ENCODE data around the gene SIPA1L3. TPM values are rescaled to one million over a fixed set of nuclear protein-coding genes. Genes with fewer than 3 reads are reported as not detected.
A peak's percentile ranks its signal among the peaks of the same experiment; 100 is the strongest.

Gene SIPA1L3
- total and polyA plus RNA-seq, 2 of the 13 experiments (the other 11 are each of a cell fraction or from before 2014, with no cell fraction given) = 5.5 to 7.7 TPM

GRCh38 chr19:38107129-38107528 lies 200.1 kb downstream of the SIPA1L3 start:
- H3K9me3 ChIP-seq (ENCODE audit: low read length) = no peaks in the 10 kb centered on the region
- DNase-seq (ENCODE audit: low spot score) (no peak), FAIRE-seq (no peak), ATAC-seq (no peak)
- no peak overlapping the region for H3K9ac ChIP-seq (ENCODE audit: insufficient read depth, low read depth, low read length)
- H3K4me2 ChIP-seq (ENCODE audit: low read depth, low read length) = no peak overlapping the region
- intact Hi-C loops (cut with micrococcal nuclease; ENCODE audit: unreplicated experiment) = no loop called here
- no peaks in the 10 kb centered on the region for H3K27me3 ChIP-seq (ENCODE audit: control insufficient read depth in 1 of 2, insufficient read depth in 2 of 2, low read length in 2 of 2)
- H3K4me3 ChIP-seq (replicated peaks in 1 of 3; ENCODE audit: insufficient read depth in 1 of 3, low read depth in 2 of 3, low read length in 3 of 3) = no peak overlapping the region
- no peak overlapping the region for H2AFZ ChIP-seq (ENCODE audit: low read length)
- ChIA-PET CTCF (ENCODE audit: low intra/inter-chr PET ratio, low total read pairs) (no interaction called here), POLR2A (no interaction called here)
- peaks cover 13 to 50% of the 10 kb centered on the region in 2 experiments for H3K36me3 ChIP-seq (replicated peaks in 1 of 2; ENCODE audit: control insufficient read depth in 1 of 2, insufficient read depth in 2 of 2, low read length in 2 of 2)
- no TSS peak for BruUV-seq (replicated peaks)
- no peaks in the 10 kb centered on the region for H3K4me1 ChIP-seq (ENCODE audit: insufficient read depth, low read length)
- no peak overlapping the region for H3K27ac ChIP-seq (ENCODE audit: extremely low read length, insufficient read depth, low read length)
- WGBS (ENCODE audit: low lambda C conversion rate) = no CpG with 5 or more reads among the region's 4 CpGs
- no peaks in the 10 kb centered on the region for H3K79me2 ChIP-seq (ENCODE audit: insufficient read depth, low read length)
- in situ Hi-C loops (cut with HindIII; ENCODE audit: extremely low pct_ligation_motif_present, low pct_unique_long_range_greater_than_20kb) = no loop called here
- TF ChIP-seq ATF1 (CRISPR knock-in tag; IDR thresholded peaks at IDR 0.05) (no peak), NCOA2 (CRISPR knock-in tag; IDR thresholded peaks at IDR 0.05) (no peak), ZNF180 (CRISPR knock-in tag; IDR thresholded peaks at IDR 0.05; ENCODE audit: borderline replicate concordance, low read depth) (no peak), RAD21 (CRISPR knock-in tag; IDR thresholded peaks at IDR 0.05) (no peak), TBX2 (CRISPR knock-in tag; IDR thresholded peaks at IDR 0.05; ENCODE audit: borderline replicate concordance) (no peak)
- H4K20me1 ChIP-seq (ENCODE audit: insufficient read depth, low read length) = no peaks in the 10 kb centered on the region

- Histone ChIP-seq H3K4me2 (ENCODE audit: low read depth, low read length) (no peak overlapping the region), H3K4me1 (ENCODE audit: insufficient read depth, low read length) (no peaks in the 10 kb centered on the region), H3K9ac (ENCODE audit: insufficient read depth, low read depth, low read length) (no peak overlapping the region), H3K79me2 (ENCODE audit: insufficient read depth, low read length) (no peaks in the 10 kb centered on the region), H3K27ac (ENCODE audit: extremely low read length, insufficient read depth, low read length) (no peak overlapping the region), H3K27me3 (ENCODE audit: control insufficient read depth in 1 of 2, insufficient read depth in 2 of 2, low read length in 2 of 2) (no peaks in the 10 kb centered on the region), H3K9me3 (ENCODE audit: low read length) (no peaks in the 10 kb centered on the region), H4K20me1 (ENCODE audit: insufficient read depth, low read length) (no peaks in the 10 kb centered on the region), H3K4me3 (replicated peaks in 1 of 3; ENCODE audit: insufficient read depth in 1 of 3, low read depth in 2 of 3, low read length in 3 of 3) (no peak overlapping the region), H2AFZ (ENCODE audit: low read length) (no peak overlapping the region), H3K36me3 (replicated peaks in 1 of 2; ENCODE audit: control insufficient read depth in 1 of 2, insufficient read depth in 2 of 2, low read length in 2 of 2) (peaks cover 11 to 41% of the 10 kb centered on the region in 2 experiments)
- in situ Hi-C loops (cut with HindIII; ENCODE audit: extremely low pct_ligation_motif_present, low pct_unique_long_range_greater_than_20kb) = no loop called here
- ChIA-PET POLR2A (no interaction called here), CTCF (ENCODE audit: low intra/inter-chr PET ratio, low total read pairs) (no interaction called here)
- DNase-seq (ENCODE audit: low spot score) (no peak), FAIRE-seq (no peak), ATAC-seq (no peak)
- no peak for TF ChIP-seq TERF1 (CRISPR knock-in tag; IDR thresholded peaks at IDR 0.05)
- TF ChIP-seq MNT (IDR thresholded peaks at IDR 0.05) = peak; percentile 97
- WGBS (ENCODE audit: low lambda C conversion rate) = 100% methylated on average over 9 of the region's 9 CpGs
- intact Hi-C loops (cut with micrococcal nuclease; ENCODE audit: unreplicated experiment) = no loop called here
- no TSS peak for BruUV-seq (replicated peaks)
These were observed 204.9 kb downstream of the SIPA1L3 start for GRCh38 chr19:38111898-38112297.
